ENCODE results near the gene TBL1XR1. TPM values are rescaled to one million over a fixed set of nuclear protein-coding genes. Genes with fewer than 3 reads are reported as not detected.

The TBL1XR1 gene
- total RNA-seq, 1 donor from 2014 or later = 153 TPM

DNA sequence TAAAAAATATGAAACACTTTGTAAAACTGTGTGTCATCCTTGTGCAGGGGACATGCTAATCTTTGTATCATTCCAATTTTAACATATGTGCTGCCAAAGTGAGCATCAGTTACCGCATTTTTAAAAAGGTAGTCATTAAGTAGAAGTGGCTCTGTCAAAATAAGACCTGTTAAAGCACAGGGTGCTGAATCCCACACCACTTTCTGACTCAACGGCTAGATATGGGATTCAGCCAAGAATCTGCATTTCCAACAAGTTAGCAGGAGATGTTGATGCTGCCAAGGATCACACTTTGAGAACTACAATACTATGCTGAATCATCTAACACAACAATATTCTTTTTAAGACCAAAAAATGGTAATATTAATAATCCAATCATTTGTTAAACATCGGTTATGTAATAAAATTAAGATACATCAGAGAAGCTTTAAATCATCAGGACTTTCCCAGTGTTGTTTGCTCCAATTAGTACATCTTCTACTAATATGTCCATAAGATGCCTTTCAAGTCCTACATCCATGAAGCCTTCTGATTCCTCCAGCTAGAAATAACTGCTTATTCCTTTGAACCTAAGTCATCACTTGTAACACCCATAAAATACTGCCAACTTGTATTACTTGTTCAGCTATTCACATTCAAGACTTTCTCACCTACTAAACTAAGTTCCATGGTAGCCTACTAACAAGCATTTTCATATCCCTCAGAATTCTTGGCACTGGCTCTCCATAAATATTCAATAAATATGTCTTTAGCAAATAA lies 71.1 kb downstream of the TBL1XR1 start:
- Mint-ChIP-seq H3K9me3 (no peaks in the 10 kb centered on the region), H3K4me1 (peaks cover 54% of the 10 kb centered on the region), H3K4me3 (no peak overlapping the region), H3K27ac (ENCODE audit: unreplicated experiment) (no peak overlapping the region), H3K27me3 (ENCODE audit: low read depth) (no peaks in the 10 kb centered on the region), H3K36me3 (ENCODE audit: low read depth) (peaks cover 8% of the 10 kb centered on the region)
- TF ChIP-seq, protein P1, sequence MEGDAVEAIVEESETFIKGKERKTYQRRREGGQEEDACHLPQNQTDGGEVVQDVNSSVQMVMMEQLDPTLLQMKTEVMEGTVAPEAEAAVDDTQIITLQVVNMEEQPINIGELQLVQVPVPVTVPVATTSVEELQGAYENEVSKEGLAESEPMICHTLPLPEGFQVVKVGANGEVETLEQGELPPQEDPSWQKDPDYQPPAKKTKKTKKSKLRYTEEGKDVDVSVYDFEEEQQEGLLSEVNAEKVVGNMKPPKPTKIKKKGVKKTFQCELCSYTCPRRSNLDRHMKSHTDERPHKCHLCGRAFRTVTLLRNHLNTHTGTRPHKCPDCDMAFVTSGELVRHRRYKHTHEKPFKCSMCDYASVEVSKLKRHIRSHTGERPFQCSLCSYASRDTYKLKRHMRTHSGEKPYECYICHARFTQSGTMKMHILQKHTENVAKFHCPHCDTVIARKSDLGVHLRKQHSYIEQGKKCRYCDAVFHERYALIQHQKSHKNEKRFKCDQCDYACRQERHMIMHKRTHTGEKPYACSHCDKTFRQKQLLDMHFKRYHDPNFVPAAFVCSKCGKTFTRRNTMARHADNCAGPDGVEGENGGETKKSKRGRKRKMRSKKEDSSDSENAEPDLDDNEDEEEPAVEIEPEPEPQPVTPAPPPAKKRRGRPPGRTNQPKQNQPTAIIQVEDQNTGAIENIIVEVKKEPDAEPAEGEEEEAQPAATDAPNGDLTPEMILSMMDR (conservative IDR thresholded peaks at IDR 0.05) = no peak
- no peak for DNase-seq (ENCODE audit: low read depth, low spot score)

DNA sequence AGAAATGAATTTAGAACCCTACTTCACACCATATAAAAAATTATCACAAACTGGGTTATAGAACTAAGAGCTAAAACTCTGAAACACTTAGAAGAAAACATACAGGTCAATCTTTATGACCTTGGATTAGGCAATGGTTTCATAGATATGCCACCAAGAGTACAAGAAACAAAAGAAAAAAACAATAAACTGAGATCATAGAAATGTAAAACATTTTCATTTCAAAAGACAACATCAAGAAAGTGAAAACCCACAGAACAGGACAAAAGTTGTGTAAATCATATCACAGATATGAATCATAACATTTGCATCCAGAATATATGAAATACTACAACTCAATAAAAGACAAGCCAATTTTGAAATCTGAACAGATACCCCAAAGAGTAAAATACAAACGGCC lies 72.4 kb downstream of the TBL1XR1 start:
- Mint-ChIP-seq H3K4me1 (peaks cover 51% of the 10 kb centered on the region), H3K27me3 (ENCODE audit: low read depth) (no peaks in the 10 kb centered on the region), H3K27ac (ENCODE audit: unreplicated experiment) (no peak overlapping the region), H3K36me3 (ENCODE audit: low read depth) (peaks cover 13% of the 10 kb centered on the region), H3K4me3 (no peak overlapping the region), H3K9me3 (no peaks in the 10 kb centered on the region)
- DNase-seq (ENCODE audit: low read depth, low spot score) = no peak
- TF ChIP-seq, protein P1 (conservative IDR thresholded peaks at IDR 0.05) = no peak

DNA sequence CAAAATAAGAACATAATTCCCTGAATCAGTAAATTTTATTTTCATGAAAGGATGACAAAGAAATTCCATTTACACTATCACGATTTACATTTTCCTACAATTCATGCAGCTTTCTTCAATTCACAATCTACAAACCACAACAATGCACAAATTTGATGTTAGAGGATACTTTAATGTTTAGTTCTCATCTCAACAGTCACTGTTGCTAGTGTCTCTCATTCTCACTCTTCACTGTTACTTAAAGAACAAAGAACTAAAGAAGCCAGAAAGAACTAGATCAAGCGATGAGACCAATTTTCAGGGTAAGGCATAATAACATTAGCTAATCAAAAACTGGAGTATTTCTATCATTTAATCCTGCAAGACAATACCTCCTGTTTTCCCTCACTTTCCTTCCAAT lies 73.5 kb downstream of the TBL1XR1 start:
- Mint-ChIP-seq H3K4me3 (peak overlapping the region; percentile 4), H3K4me1 (peaks cover 49% of the 10 kb centered on the region), H3K27ac (ENCODE audit: unreplicated experiment) (no peak overlapping the region), H3K9me3 (no peaks in the 10 kb centered on the region), H3K27me3 (ENCODE audit: low read depth) (no peaks in the 10 kb centered on the region), H3K36me3 (ENCODE audit: low read depth) (peaks cover 15% of the 10 kb centered on the region)
- DNase-seq (ENCODE audit: low read depth, low spot score) = no peak
- TF ChIP-seq, protein P1 (conservative IDR thresholded peaks at IDR 0.05) = no peak

DNA sequence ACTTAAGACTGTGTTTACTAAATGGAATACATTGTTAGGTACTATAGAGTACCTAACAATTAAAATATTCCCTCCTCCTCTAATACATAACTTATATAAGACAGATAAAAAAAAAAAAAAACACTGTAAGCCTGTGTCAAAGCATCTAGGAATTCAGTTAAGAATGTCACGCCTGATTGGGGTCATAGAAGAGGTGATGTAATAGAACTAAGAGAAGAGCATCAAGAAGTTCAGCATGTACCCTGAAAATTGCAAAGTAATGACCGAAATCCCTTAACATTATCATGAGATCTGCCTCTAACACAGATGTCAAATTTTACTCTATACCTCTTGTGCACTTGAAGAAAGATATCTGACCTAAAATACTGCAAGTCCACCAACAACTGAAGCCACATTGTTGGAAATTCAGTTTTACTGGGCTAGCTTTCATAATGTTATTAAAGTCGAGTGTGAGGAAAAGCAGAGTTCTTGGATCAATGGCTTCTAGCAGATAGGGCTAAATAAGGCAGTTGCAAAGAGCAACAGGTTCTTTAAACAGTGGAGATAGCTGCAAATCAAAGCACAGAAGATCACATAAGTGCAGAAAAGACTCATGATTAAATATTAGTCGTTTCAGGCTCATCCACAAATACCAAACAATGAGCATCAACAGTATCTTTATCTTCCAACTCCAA lies 75.0 kb downstream of the TBL1XR1 start:
- Mint-ChIP-seq H3K27ac (ENCODE audit: unreplicated experiment) (no peak overlapping the region), H3K27me3 (ENCODE audit: low read depth) (no peaks in the 10 kb centered on the region), H3K9me3 (no peaks in the 10 kb centered on the region), H3K36me3 (ENCODE audit: low read depth) (peaks cover 15% of the 10 kb centered on the region), H3K4me3 (no peak overlapping the region), H3K4me1 (peaks cover 54% of the 10 kb centered on the region)
- no peak for DNase-seq (ENCODE audit: low read depth, low spot score)
- TF ChIP-seq, protein P1 (conservative IDR thresholded peaks at IDR 0.05) = no peak

DNA sequence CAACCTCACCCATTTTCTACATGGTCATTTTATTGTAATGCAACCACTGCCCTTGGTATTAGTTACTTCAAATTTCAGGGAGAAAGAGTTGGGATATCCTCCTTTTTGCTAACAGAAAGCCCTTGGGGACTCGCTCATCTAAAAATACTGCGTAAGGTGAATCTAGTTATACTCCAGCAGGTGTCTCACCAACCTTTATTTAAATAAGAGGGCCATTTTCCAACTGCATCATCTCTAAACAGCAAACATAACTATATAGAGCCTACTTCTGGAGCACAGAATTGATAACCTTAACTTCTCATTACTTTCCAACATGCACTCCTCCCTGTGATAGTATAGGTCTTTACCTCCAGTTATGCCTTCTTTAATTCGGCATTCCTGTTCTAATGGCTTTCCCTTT lies 77.5 kb downstream of the TBL1XR1 start:
- Mint-ChIP-seq H3K27ac (ENCODE audit: unreplicated experiment) (no peak overlapping the region), H3K9me3 (no peaks in the 10 kb centered on the region), H3K4me3 (no peak overlapping the region), H3K27me3 (ENCODE audit: low read depth) (no peaks in the 10 kb centered on the region), H3K4me1 (peaks cover 50% of the 10 kb centered on the region), H3K36me3 (ENCODE audit: low read depth) (peaks cover 13% of the 10 kb centered on the region)
- no peak for DNase-seq (ENCODE audit: low read depth, low spot score)
- TF ChIP-seq, protein P1 (conservative IDR thresholded peaks at IDR 0.05) = no peak

Data from neural crest cell (in vitro differentiated cells).